Parathyroid adenoma (tissue), 2 donors: ENCODE results near the gene PREPL.

Source experiments
- H2AFZ ChIP-seq: fragments of 300-600 bp; sonication (generic); one replicate; pipeline ENCODE4 v1.7.0; 2017; ENCODE audit warnings: antibody characterized with exemption, mild to moderate bottlenecking
- H3K27ac ChIP-seq: fragments of 300-600 bp; sonication (generic); one replicate; pipeline ENCODE4 v1.7.0; 2017
- H3K27me3 ChIP-seq: fragments of 300-600 bp; sonication (generic); one replicate; pipeline ENCODE4 v1.7.0; 2017; ENCODE audit warnings: low read length; ENCODE audit not compliant: control insufficient read depth, insufficient read depth
- H3K36me3 ChIP-seq: fragments of 300-600 bp; sonication (generic); one replicate; pipeline ENCODE4 v1.7.0; 2017; ENCODE audit warnings: low read length; ENCODE audit not compliant: control insufficient read depth, insufficient read depth
- H3K4me1 ChIP-seq: fragments of 300-600 bp; sonication (generic); one replicate; pipeline ENCODE4 v1.7.0; 2017; ENCODE audit warnings: control low read depth
- H3K4me2 ChIP-seq: fragments of 300-600 bp; sonication (generic); one replicate; pipeline ENCODE4 v1.7.0; 2017; ENCODE audit warnings: low read length
- H3K4me3 ChIP-seq: fragments of 300-600 bp; sonication (generic); one replicate; pipeline ENCODE4 v1.7.0; 2017; ENCODE audit warnings: low read depth, low read length
- H3K79me2 ChIP-seq: fragments of 300-600 bp; sonication (generic); one replicate; pipeline ENCODE4 v1.7.0; 2017; ENCODE audit warnings: control low read depth
- H3K9ac ChIP-seq: fragments of 300-600 bp; sonication (generic); one replicate; pipeline ENCODE4 v1.7.0; 2017; ENCODE audit warnings: mild to moderate bottlenecking
- H3K9me3 ChIP-seq: fragments of 300-600 bp; sonication (generic); one replicate; pipeline ENCODE4 v1.7.0; 2017; ENCODE audit warnings: low read length; ENCODE audit not compliant: control insufficient read depth
- CTCF ChIP-seq: fragments of 300-600 bp; sonication (generic); IDR thresholded peaks from one replicate; pipeline ENCODE4 v1.7.0; 2017; ENCODE audit warnings: antibody characterized with exemption, mild to moderate bottlenecking
- donor health status: primary hyperparathyroidism.

The PREPL gene

GRCh38 chr2:44351088-44351487 lies 10.2 kb downstream of the PREPL start:
- H3K27ac ChIP-seq, result no peak overlapping the region
- no peak for TF ChIP-seq CTCF
- no peaks in the 10 kb centered on the region for H3K27me3 ChIP-seq
- peaks cover 3% of the 10 kb centered on the region for H3K4me1 ChIP-seq
- no peaks in the 10 kb centered on the region for H3K9me3 ChIP-seq
- H3K4me3 ChIP-seq, result no peak overlapping the region
- no peak overlapping the region for H2AFZ ChIP-seq
- H3K4me2 ChIP-seq, result no peak overlapping the region
- no peaks in the 10 kb centered on the region for H3K36me3 ChIP-seq
- peaks cover 15% of the 10 kb centered on the region for H3K79me2 ChIP-seq
- no peak overlapping the region for H3K9ac ChIP-seq

- H3K9me3 ChIP-seq, result no peaks in the 10 kb centered on the region
- no peak for TF ChIP-seq CTCF
Observed at GRCh38 chr2:44349506-44349905, 11.8 kb downstream of the PREPL start.

GRCh38 chr2:44348400-44348799 lies 12.9 kb downstream of the PREPL start:
- no peak for TF ChIP-seq CTCF
- H2AFZ ChIP-seq, result no peak overlapping the region
- no peak overlapping the region for H3K4me2 ChIP-seq
- no peaks in the 10 kb centered on the region for H3K27me3 ChIP-seq
- H3K4me3 ChIP-seq, result no peak overlapping the region
- H3K9ac ChIP-seq, result no peak overlapping the region
- no peak overlapping the region for H3K27ac ChIP-seq
- no peaks in the 10 kb centered on the region for H3K36me3 ChIP-seq
- H3K4me1 ChIP-seq, result peaks cover 3% of the 10 kb centered on the region
- H3K9me3 ChIP-seq, result no peaks in the 10 kb centered on the region
- peaks cover 4% of the 10 kb centered on the region for H3K79me2 ChIP-seq

More at GRCh38 chr2:44349506-44349905, 11.8 kb downstream of the PREPL start:
- Histone ChIP-seq H2AFZ (no peak overlapping the region), H3K27ac (no peak overlapping the region), H3K4me3 (no peak overlapping the region), H3K4me2 (no peak overlapping the region), H3K9ac (no peak overlapping the region), H3K36me3 (no peaks in the 10 kb centered on the region), H3K4me1 (peaks cover 3% of the 10 kb centered on the region), H3K27me3 (no peaks in the 10 kb centered on the region), H3K79me2 (peaks cover 11% of the 10 kb centered on the region)

DNA sequence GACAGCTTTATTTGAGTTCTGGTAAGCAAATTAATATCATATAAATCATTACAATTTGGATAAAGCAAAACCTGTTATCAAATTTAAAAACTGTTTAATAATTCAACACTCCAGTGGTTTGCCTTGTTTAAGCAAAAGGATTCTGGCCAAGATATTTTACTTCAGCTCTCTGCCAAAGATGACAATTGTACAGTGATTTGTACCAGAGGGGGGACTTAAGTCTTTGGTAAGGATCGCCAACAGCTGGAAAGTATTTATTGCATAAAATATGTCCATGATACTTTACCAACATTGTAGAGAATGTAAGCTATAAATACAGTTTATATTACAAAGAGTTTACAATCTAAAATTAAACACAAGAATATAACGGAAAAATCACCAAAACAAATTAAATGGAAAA lies 13.8 kb downstream of the PREPL start:
- peaks cover 4% of the 10 kb centered on the region for H3K79me2 ChIP-seq
- H3K9me3 ChIP-seq, result no peaks in the 10 kb centered on the region
- H2AFZ ChIP-seq, result no peak overlapping the region
- H3K4me1 ChIP-seq, result peaks cover 3% of the 10 kb centered on the region
- no peak overlapping the region for H3K4me3 ChIP-seq
- TF ChIP-seq CTCF, result no peak
- no peak overlapping the region for H3K27ac ChIP-seq
- H3K27me3 ChIP-seq, result no peaks in the 10 kb centered on the region
- no peak overlapping the region for H3K9ac ChIP-seq
- H3K36me3 ChIP-seq, result no peaks in the 10 kb centered on the region
- H3K4me2 ChIP-seq, result no peak overlapping the region

DNA sequence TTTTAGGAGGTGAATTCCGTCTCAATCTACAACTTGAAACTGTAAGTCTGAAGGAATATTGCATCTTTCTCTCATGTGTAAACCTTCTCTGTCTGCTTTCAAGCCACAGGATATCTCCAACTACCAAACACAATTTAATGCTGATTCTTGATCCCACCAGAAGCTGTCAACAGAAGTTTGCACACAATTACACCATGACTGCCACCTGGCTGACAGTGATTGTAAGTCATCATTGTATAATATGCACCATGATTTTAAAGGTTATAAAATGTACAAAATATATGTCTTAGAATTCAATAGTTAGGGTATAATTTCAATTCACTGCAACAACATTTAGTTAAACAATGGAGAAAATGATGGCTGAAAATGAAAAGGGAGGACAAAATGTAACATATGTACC lies 18.4 kb downstream of the PREPL start:
- no peak overlapping the region for H3K27ac ChIP-seq
- H3K36me3 ChIP-seq, result no peaks in the 10 kb centered on the region

More for the DNA sequence above, 18.4 kb downstream of the PREPL start:
- H3K9me3 ChIP-seq, result no peaks in the 10 kb centered on the region
- H3K9ac ChIP-seq, result no peak overlapping the region
- no peak overlapping the region for H3K4me2 ChIP-seq
- H2AFZ ChIP-seq, result no peak overlapping the region
- no peak overlapping the region for H3K4me3 ChIP-seq
- no peaks in the 10 kb centered on the region for H3K27me3 ChIP-seq
- H3K4me1 ChIP-seq, result no peaks in the 10 kb centered on the region
- no peaks in the 10 kb centered on the region for H3K79me2 ChIP-seq
- peak; percentile 40 for TF ChIP-seq CTCF
